ENCODE measurements around the gene CREB3L2. TPM values are rescaled to one million over a fixed set of nuclear protein-coding genes. Genes with fewer than 3 reads are reported as not detected.

The CREB3L2 gene
- total and polyA plus RNA-seq, 7 donors: 2.2 to 14.7 (median 6.7) TPM

DNA sequence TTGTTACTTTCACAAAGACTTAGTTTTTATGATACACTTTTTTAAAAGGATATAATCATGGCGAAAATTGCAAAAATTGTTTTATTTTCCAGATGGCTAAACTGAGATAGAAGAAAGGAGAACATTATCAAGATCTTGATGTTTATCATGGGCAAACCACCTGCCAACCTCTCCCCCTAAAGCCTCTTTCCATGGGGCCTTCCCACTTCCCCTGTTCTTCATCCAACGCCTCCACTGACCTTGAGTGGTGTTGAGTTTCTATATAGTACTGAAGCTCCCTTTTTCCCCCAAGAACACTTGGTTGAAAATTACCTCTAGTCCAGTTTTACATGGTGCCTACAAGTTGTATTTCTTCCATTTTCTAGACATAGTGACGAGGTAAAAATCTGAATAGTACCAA, 5.0 kb downstream of the CREB3L2 start:
- Histone ChIP-seq H3K4me1 (peaks cover 42% of the 10 kb centered on the region), H3K27me3 (ENCODE audit: insufficient read depth in 3 of 3, low read length in 2 of 3) (no peaks in the 10 kb centered on the region), H3K9me3 (no peaks in the 10 kb centered on the region), H3K4me3 (no peak overlapping the region), H3K27ac (no peak overlapping the region), H3K36me3 (ENCODE audit: insufficient read depth in 1 of 2, low read depth in 1 of 2) (no peaks in the 10 kb centered on the region)
- no peak for ATAC-seq
- intact Hi-C loops (cut with DNase I): loop anchor here in 1 of 2 donors (5.0 kb wide), 1 partner anchor 40 kb away; no protein-coding TSS in a partner anchor
- 50 to 73% (median 50%) methylated on average over 3 of the region's 3 CpGs for WGBS, 3 donors
- no peak for TF ChIP-seq CTCF (IDR thresholded peaks at IDR 0.05)
- no peak for DNase-seq

DNA sequence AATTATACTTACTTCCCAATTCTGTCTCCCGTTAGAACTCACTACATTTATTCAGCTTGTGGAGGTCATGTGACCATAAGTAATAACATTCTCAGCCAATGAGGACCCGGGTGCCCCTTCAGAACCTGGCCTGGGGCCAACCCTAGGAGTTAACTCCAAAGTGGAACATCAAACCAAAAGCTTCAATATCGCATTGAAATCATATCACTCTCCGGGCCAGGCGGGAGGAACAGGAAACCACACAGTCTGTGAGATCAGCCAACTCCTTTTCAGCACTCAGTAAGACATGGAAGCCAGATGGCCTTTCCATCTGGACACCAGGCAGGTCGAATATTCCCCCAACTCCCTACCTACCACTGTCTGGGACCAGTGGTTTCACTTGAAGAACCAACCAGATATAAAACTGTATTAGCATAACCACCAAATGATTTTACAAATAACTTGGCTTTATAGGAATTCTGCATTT, 5.5 kb downstream of the CREB3L2 start:
- Histone ChIP-seq H3K4me1 (peaks cover 42% of the 10 kb centered on the region), H3K4me3 (no peak overlapping the region), H3K27me3 (ENCODE audit: insufficient read depth in 3 of 3, low read length in 2 of 3) (no peaks in the 10 kb centered on the region), H3K27ac (no peak overlapping the region), H3K9me3 (no peaks in the 10 kb centered on the region), H3K36me3 (ENCODE audit: insufficient read depth in 1 of 2, low read depth in 1 of 2) (no peaks in the 10 kb centered on the region)
- intact Hi-C loops (cut with DNase I): loop anchor here in 1 of 2 donors (5.0 kb wide), 1 partner anchor 39 kb away; no protein-coding TSS in a partner anchor
- TF ChIP-seq CTCF (IDR thresholded peaks at IDR 0.05): no peak
- ATAC-seq (peak in 1 of 4 donors; percentile 18), DNase-seq (peak; percentile 57 to 67)
- WGBS, 3 donors: 31 to 47% (median 36%) methylated on average over 6 of the region's 6 CpGs

- no peaks in the 10 kb centered on the region for H3K9me3 ChIP-seq
- 71 to 85% (median 73%) methylated on average over 4 of the region's 4 CpGs for WGBS, 3 donors
- H3K27me3 ChIP-seq (ENCODE audit: insufficient read depth in 3 of 3, low read length in 2 of 3): no peaks in the 10 kb centered on the region
- no peaks in the 10 kb centered on the region for H3K36me3 ChIP-seq (ENCODE audit: insufficient read depth in 1 of 2, low read depth in 1 of 2)
- no peak overlapping the region for H3K4me3 ChIP-seq
- intact Hi-C loops (cut with DNase I): no loop called here
- no peak for ATAC-seq
- no peak for TF ChIP-seq CTCF (IDR thresholded peaks at IDR 0.05)
- no peak overlapping the region for H3K27ac ChIP-seq
- DNase-seq: no peak
- H3K4me1 ChIP-seq: peaks cover 37% of the 10 kb centered on the region
Measured at GRCh38 chr7:137994216-137994615, 7.7 kb downstream of the CREB3L2 start.

DNA sequence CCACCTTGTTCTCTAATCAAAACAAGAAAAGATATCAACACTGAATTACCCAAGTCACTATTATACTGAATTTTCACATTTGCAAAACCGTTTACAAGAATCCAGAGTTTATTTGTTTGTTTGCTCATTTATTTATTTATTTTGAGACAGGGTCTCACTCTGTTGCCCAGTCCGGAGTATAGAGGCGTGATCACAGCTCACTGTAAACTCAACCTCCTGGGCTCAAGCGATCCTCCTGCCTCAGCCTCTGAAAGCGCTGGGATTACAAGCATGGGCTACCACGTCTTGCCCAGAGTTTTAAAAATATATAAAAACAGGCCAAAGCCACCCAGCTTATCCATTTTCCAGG, 8.5 kb downstream of the CREB3L2 start:
- Histone ChIP-seq H3K27me3 (ENCODE audit: insufficient read depth in 3 of 3, low read length in 2 of 3) (no peaks in the 10 kb centered on the region), H3K9me3 (no peaks in the 10 kb centered on the region), H3K27ac (peak overlapping the region; percentile 25), H3K36me3 (ENCODE audit: insufficient read depth in 1 of 2, low read depth in 1 of 2) (no peaks in the 10 kb centered on the region), H3K4me1 (peaks cover 38% of the 10 kb centered on the region), H3K4me3 (no peak overlapping the region)
- WGBS, 3 donors: 90 to 93% (median 91%) methylated on average over 6 of the region's 6 CpGs
- TF ChIP-seq CTCF (IDR thresholded peaks at IDR 0.05): no peak
- ATAC-seq (no peak), DNase-seq (no peak)
- intact Hi-C loops (cut with DNase I): no loop called here

All from psoas muscle (tissue), 8 donors.